Forelimb muscle (tissue), 1 donor: ENCODE results near the gene SNX9. TPM values are rescaled to one million over a fixed set of nuclear protein-coding genes. Genes with fewer than 3 reads are reported as not detected.
"Not testable (repeated sequence)": the region's sequence is repeated elsewhere in the genome, so short reads cannot be mapped to it uniquely, and the experiment has no call there.

Source experiments
- DNase-seq: peaks from one replicate; pipeline ENCODE4 v3.0.0-alpha.2; 2013; ENCODE audit warnings: low read depth
- polyA plus RNA-seq: library from polyadenylated mRNA; unstranded; fragments of 120-200 nt; gene quantifications from one replicate; pipeline ENCODE4 v1.2.1, GENCODE V29; 2013; ENCODE audit not compliant: insufficient read length

The SNX9 gene
- polyA plus RNA-seq, 1 donor: 19.8 TPM

GRCh38 chr6:157858664-157859063, 35.6 kb downstream of the SNX9 start:
- not testable (repeated sequence) for DNase-seq

GRCh38 chr6:157859775-157860504, 36.9 kb downstream of the SNX9 start:
- DNase-seq: no peak

- DNase-seq: no peak
These were observed 37.5 kb downstream of the SNX9 start for GRCh38 chr6:157860505-157860991.

- DNase-seq: no peak
These were observed 38.1 kb downstream of the SNX9 start for GRCh38 chr6:157861184-157861583.

- no peak for DNase-seq
These were observed 38.8 kb downstream of the SNX9 start for GRCh38 chr6:157861814-157862213.

GRCh38 chr6:157862706-157863105, 39.7 kb downstream of the SNX9 start:
- DNase-seq: no peak

- DNase-seq: no peak
These were observed 41.2 kb downstream of the SNX9 start for GRCh38 chr6:157864185-157864761.

- no peak for DNase-seq
These were observed 42.2 kb downstream of the SNX9 start for GRCh38 chr6:157865249-157865648.

GRCh38 chr6:157867155-157867559, 44.1 kb downstream of the SNX9 start:
- DNase-seq: no peak

GRCh38 chr6:157867981-157868380, 44.9 kb downstream of the SNX9 start:
- DNase-seq: no peak

- DNase-seq: no peak
These were observed 45.8 kb downstream of the SNX9 start for GRCh38 chr6:157868835-157869234.

GRCh38 chr6:157869673-157870302, 46.7 kb downstream of the SNX9 start:
- no peak for DNase-seq

- no peak for DNase-seq
These were observed 50.8 kb downstream of the SNX9 start for GRCh38 chr6:157873735-157874344.

GRCh38 chr6:157877149-157877548, 54.1 kb downstream of the SNX9 start:
- DNase-seq: no peak

- DNase-seq: no peak
These were observed 54.8 kb downstream of the SNX9 start for GRCh38 chr6:157877573-157878438.

- DNase-seq: no peak
These were observed 56.2 kb downstream of the SNX9 start for GRCh38 chr6:157879034-157879872.

- no peak for DNase-seq
These were observed 56.8 kb downstream of the SNX9 start for GRCh38 chr6:157879873-157880254.

- DNase-seq: no peak
These were observed 57.5 kb downstream of the SNX9 start for GRCh38 chr6:157880534-157880933.

GRCh38 chr6:157881342-157881741, 58.3 kb downstream of the SNX9 start:
- no peak for DNase-seq

- no peak for DNase-seq
These were observed 61.7 kb downstream of the SNX9 start for GRCh38 chr6:157884756-157885155.
